Gastroesophageal sphincter (tissue), 4 donors: ENCODE measurements around the gene ISCA2. TPM values are rescaled to one million over a fixed set of nuclear protein-coding genes. Genes with fewer than 3 reads are reported as not detected.

Experiments
- ATAC-seq: fragments of 150-250 bp; one replicate; pipeline ENCODE4 v1.9.1; 2016; ENCODE audit warnings: mild to moderate bottlenecking, moderate library complexity
- H3K27ac ChIP-seq, 4 donors: fragments of 200-600 bp; sonication (generic) in 3 of 4; 1 replicate in 3 of 4; 2 replicates in 1 of 4; pipeline ENCODE4 v1.5.1; 2016 to 2019
- H3K27me3 ChIP-seq: fragments of 200-600 bp; sonication (generic); one replicate; pipeline ENCODE4 v1.5.1; 2019
- H3K36me3 ChIP-seq, 2 donors: fragments of 200-600 bp; sonication (generic); one replicate each; pipeline ENCODE4 v1.5.1; 2019; ENCODE audit warnings: control low read depth in 1 of 2
- H3K4me1 ChIP-seq, 3 donors: fragments of 200-600 bp; sonication (generic); 1 replicate in 2 of 3; 2 replicates in 1 of 3; pipeline ENCODE4 v1.5.1; 2016 to 2019; ENCODE audit warnings: control low read depth in 2 of 3
- H3K4me3 ChIP-seq, 2 donors: fragments of 200-600 bp; sonication (generic); one replicate each; pipeline ENCODE4 v1.5.1; 2019; ENCODE audit warnings: mild to moderate bottlenecking in 1 of 2, moderate library complexity in 1 of 2
- H3K9me3 ChIP-seq, 3 donors: fragments of 200-600 bp; sonication (generic); one replicate each; pipeline ENCODE4 v1.5.1; 2017 to 2019; ENCODE audit warnings: control low read depth in 2 of 3
- CTCF ChIP-seq, 4 experiments: fragments of 200-600 bp in 2 of 4; fragments of 450-650 bp in 2 of 4; sonication (generic) in 1 of 4; IDR thresholded peaks; one replicate each; pipeline ENCODE4 v1.5.1; 2017 to 2019; ENCODE audit warnings: antibody characterized with exemption in 4 of 4, mild to moderate bottlenecking in 2 of 4, moderate library complexity in 2 of 4
- EP300 ChIP-seq: sonication (generic); formaldehyde crosslinking; IDR thresholded peaks from one replicate; pipeline ENCODE4 v1.6.1; 2017; ENCODE audit warnings: antibody characterized with exemption, mild to moderate bottlenecking
- POLR2A ChIP-seq, 2 donors: fragments of 450-650 bp; IDR thresholded peaks; one replicate each; pipeline ENCODE4 v1.6.1; 2017; ENCODE audit warnings: antibody characterized with exemption in 2 of 2, mild to moderate bottlenecking in 2 of 2, moderate library complexity in 1 of 2
- POLR2AphosphoS5 ChIP-seq: sonication (generic); formaldehyde crosslinking; IDR thresholded peaks from one replicate; pipeline ENCODE4 v1.6.1; 2017; ENCODE audit warnings: antibody characterized with exemption
- WGBS, 2 donors: methylation state at CpG; one replicate each; pipeline ENCODE4 v1.1.5; 2018; ENCODE audit warnings: low coverage in 1 of 2; 5-methylcytosine and 5-hydroxymethylcytosine counted together
- total RNA-seq, 4 donors: library from RNA; depleted of rRNA; stranded (reverse); fragments of >200 nt; gene quantifications; one replicate each; pipeline ENCODE4 v1.1.0, GENCODE V29; 2016

The ISCA2 gene
- total RNA-seq, 4 donors from 2014 or later, result 10.6 to 16.3 (median 10.9) TPM

GRCh38 chr14:74507840-74508239 is 14.3 kb downstream of the ISCA2 start:
- WGBS, 2 donors, result no CpG with 5 or more reads among the region's 5 CpGs
- Histone ChIP-seq H3K27ac (no peak overlapping the region), H3K36me3 (peaks cover 0 to 77% of the 10 kb centered on the region in 2 donors)

GRCh38 chr14:74508292-74508731 is 14.7 kb downstream of the ISCA2 start:
- ATAC-seq, result no peak
- no peaks in the 10 kb centered on the region for H3K9me3 ChIP-seq
- no peaks in the 10 kb centered on the region for H3K4me1 ChIP-seq
- H3K27me3 ChIP-seq, result no peaks in the 10 kb centered on the region
- 44 to 61% methylated on average over 4 to 6 of the region's 15 CpGs for WGBS, 2 donors
- no peak overlapping the region for H3K4me3 ChIP-seq
- H3K36me3 ChIP-seq, result peaks cover 0 to 77% of the 10 kb centered on the region in 2 donors
- no peak for TF ChIP-seq EP300
- no peak for TF ChIP-seq CTCF (IDR thresholded peaks at IDR 0.05)
- H3K27ac ChIP-seq, result no peak overlapping the region

More at GRCh38 chr14:74507840-74508239, 14.3 kb downstream of the ISCA2 start:
- Histone ChIP-seq H3K4me3 (no peak overlapping the region), H3K9me3 (no peaks in the 10 kb centered on the region), H3K4me1 (peaks cover 0 to 1% (median 0%) of the 10 kb centered on the region in 3 donors), H3K27me3 (no peaks in the 10 kb centered on the region)
- ATAC-seq, result no peak
- TF ChIP-seq CTCF (IDR thresholded peaks at IDR 0.05) (no peak), POLR2A (IDR thresholded peaks at IDR 0.05) (no peak), EP300 (no peak), POLR2AphosphoS5 (no peak)

GRCh38 chr14:74508844-74509428 is 15.4 kb downstream of the ISCA2 start:
- Histone ChIP-seq H3K27ac (no peak overlapping the region), H3K4me3 (no peak overlapping the region), H3K9me3 (no peaks in the 10 kb centered on the region), H3K36me3 (peaks cover 0 to 74% of the 10 kb centered on the region in 2 donors), H3K27me3 (no peaks in the 10 kb centered on the region), H3K4me1 (no peaks in the 10 kb centered on the region)
- ATAC-seq, result no peak
- 66% methylated on average over 4 of the region's 13 CpGs; no CpG with 5 or more reads in 1 of the 2 donors for WGBS, 2 donors
- no peak for TF ChIP-seq POLR2A (IDR thresholded peaks at IDR 0.05)
- no peak for TF ChIP-seq POLR2AphosphoS5
- TF ChIP-seq EP300, result no peak
- TF ChIP-seq CTCF (IDR thresholded peaks at IDR 0.05), result no peak

GRCh38 chr14:74509587-74510222 is 16.1 kb downstream of the ISCA2 start:
- Histone ChIP-seq H3K36me3 (peaks cover 0 to 66% of the 10 kb centered on the region in 2 donors), H3K4me1 (no peaks in the 10 kb centered on the region), H3K4me3 (no peak overlapping the region), H3K27me3 (no peaks in the 10 kb centered on the region), H3K9me3 (no peaks in the 10 kb centered on the region), H3K27ac (no peak overlapping the region)
- 80% methylated on average over 6 of the region's 10 CpGs; no CpG with 5 or more reads in 1 of the 2 donors for WGBS, 2 donors
- no peak for ATAC-seq
- TF ChIP-seq POLR2A (IDR thresholded peaks at IDR 0.05) (no peak), CTCF (IDR thresholded peaks at IDR 0.05) (no peak), POLR2AphosphoS5 (no peak), EP300 (no peak)
